Spleen (tissue), 11 donors: ENCODE measurements around the gene DNPH1. TPM values are rescaled to one million over a fixed set of nuclear protein-coding genes. Genes with fewer than 3 reads are reported as not detected.

Experiments used
- DNase-seq: peaks from one replicate; pipeline ENCODE4 v3.0.0-alpha.2; 2020
- H3K27ac ChIP-seq, 8 donors: fragments of 200-600 bp; sonication (generic) in 7 of 8; 1 replicate in 4 of 8; 2 replicates in 4 of 8; pipeline versions ENCODE4 v1.5.0 to v1.8.0; 2016 to 2021; ENCODE audit warnings: inconsistent platforms in 4 of 8, mild to moderate bottlenecking in 4 of 8, moderate library complexity in 1 of 8
- H3K27me3 ChIP-seq, 7 donors: fragments of 200-600 bp; sonication (generic) in 6 of 7; replicated peaks in 1 of 7; 1 replicate in 4 of 7; 2 replicates in 3 of 7; pipeline versions ENCODE4 v1.5.0 to v1.8.0; 2016 to 2021; ENCODE audit warnings: inconsistent platforms in 3 of 7, mild to moderate bottlenecking in 1 of 7
- H3K36me3 ChIP-seq, 6 donors: fragments of 200-600 bp; sonication (generic) in 5 of 6; 1 replicate in 4 of 6; 2 replicates in 2 of 6; pipeline versions ENCODE4 v1.5.0 to v1.8.0; 2016 to 2021; ENCODE audit warnings: inconsistent platforms in 2 of 6
- H3K4me1 ChIP-seq, 6 donors: fragments of 200-600 bp; sonication (generic) in 5 of 6; 1 replicate in 3 of 6; 2 replicates in 3 of 6; pipeline versions ENCODE4 v1.5.0 to v1.8.0; 2016 to 2021; ENCODE audit warnings: inconsistent platforms in 3 of 6
- H3K4me3 ChIP-seq, 8 donors: fragments of 200-600 bp; sonication (generic) in 7 of 8; 1 replicate in 4 of 8; 2 replicates in 4 of 8; pipeline versions ENCODE4 v1.5.0 to v1.8.0; 2016 to 2021; ENCODE audit warnings: inconsistent platforms in 4 of 8, mild to moderate bottlenecking in 4 of 8, moderate library complexity in 2 of 8
- H3K9me3 ChIP-seq, 8 donors: fragments of 200-600 bp; sonication (generic) in 7 of 8; 1 replicate in 4 of 8; 2 replicates in 4 of 8; pipeline versions ENCODE4 v1.5.0 to v1.8.0; 2016 to 2021; ENCODE audit warnings: inconsistent platforms in 4 of 8
- CTCF ChIP-seq, 11 experiments: fragments of 200-600 bp in 7 of 11; fragments of 450-650 bp in 4 of 11; sonication (generic) in 4 of 11; IDR thresholded peaks in 8 of 11; conservative IDR thresholded peaks in 3 of 11; 1 replicate in 7 of 11; 2 replicates in 4 of 11; pipeline versions ENCODE4 v1.4.0 to v1.8.0; 2016 to 2021; ENCODE audit warnings: antibody characterized with exemption in 11 of 11, inconsistent platforms in 4 of 11, mild to moderate bottlenecking in 1 of 11
- POLR2A ChIP-seq, 3 donors: fragments of 450-650 bp; IDR thresholded peaks; one replicate each; pipeline ENCODE4 v1.5.1; 2017; ENCODE audit warnings: antibody characterized with exemption in 3 of 3, mild to moderate bottlenecking in 1 of 3
- POLR2AphosphoS5 ChIP-seq, 3 donors: sonication (generic); formaldehyde crosslinking; IDR thresholded peaks; one replicate each; pipeline ENCODE4 v1.5.1; 2017; ENCODE audit warnings: antibody characterized with exemption in 3 of 3
- WGBS, 5 donors: extraction: QIAGEN DNeasy Blood & Tissue Kit in 3 of 5; methylation state at CpG; one replicate each; pipeline versions ENCODE4 v1.1.5 to v1.1.7; 2013 to 2018; 5-methylcytosine and 5-hydroxymethylcytosine counted together
- intact Hi-C: fragments of 100-400 bp; cut with DNase I; formaldehyde crosslinking; loops from one replicate; pipeline ENCODE4 v1.15.0; 2023; ENCODE audit warnings: low total_unique reads
- polyA plus RNA-seq, 3 donors: library from polyadenylated mRNA; stranded (reverse); fragments of 200-250 nt; gene quantifications; one replicate each; pipeline ENCODE4 v1.2.1, GENCODE V29; 2013
- total RNA-seq, 7 donors: library from RNA; depleted of rRNA in 3 of 7; stranded (reverse); fragments of >200 nt in 3 of 7; fragmentation: NEBNext Ultra II Directional in 4 of 7; extraction: Animal tissue kit (Norgen Biotek cat#: 25700) in 4 of 7; gene quantifications; one replicate each; pipeline versions ENCODE4 v1.1.0 to v1.2.1, GENCODE V29; 2016 to 2021
- donor health status: healthy with polysubstance abuse.
- donor health status: DM: no; HTN: no; CAD: no; lungs with moderate emphysema.
- donor health status: DM: no; HTN: no; CAD: no.
- donor health status: Bipolar disorder and iron deficiency.
- donor health status: healthy.
- donor health status: DM: no; HTN: no; CAD: no.
- donor health status: DM: yes; HTN: yes; CAD: no.

DNPH1 gene
- total and polyA plus RNA-seq, 10 donors: 33.2 to 201 (median 58.0) TPM

DNA sequence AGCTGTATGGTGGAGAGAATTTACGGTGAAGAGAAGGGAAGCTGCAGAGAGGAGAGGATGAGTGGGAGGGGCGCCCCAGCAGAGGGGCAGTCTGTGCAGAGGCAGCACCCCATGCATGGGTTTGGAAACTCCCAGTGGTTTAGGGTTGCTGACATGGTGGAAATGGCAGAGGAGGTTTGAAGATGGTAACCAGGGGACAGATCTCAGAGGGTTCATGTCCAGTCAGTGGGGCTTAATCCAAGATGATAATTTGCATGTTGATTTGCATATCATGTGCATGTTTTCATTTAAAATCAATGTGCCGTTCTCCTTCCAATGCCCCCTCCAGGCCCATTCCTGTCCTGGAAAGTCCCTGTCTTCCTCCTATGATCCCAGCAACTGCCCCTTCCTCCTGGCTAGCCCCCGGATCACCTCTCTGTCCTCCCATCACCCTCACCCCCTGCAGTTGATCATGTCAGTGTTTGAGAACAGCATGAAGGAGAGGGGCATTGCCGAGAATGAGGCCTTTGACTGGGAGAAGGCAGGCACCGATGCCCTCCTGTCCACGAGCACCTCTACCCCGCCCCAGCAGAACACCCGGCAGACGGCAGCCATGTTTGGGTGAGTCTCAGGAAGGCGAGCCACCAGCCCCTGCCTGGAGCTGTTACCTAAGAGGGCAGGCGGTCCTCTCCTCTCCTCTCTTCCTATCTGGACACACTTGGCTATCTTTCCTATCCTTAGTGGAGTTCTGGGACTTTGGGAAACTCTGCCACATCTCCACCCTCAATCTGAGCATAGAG, 28.3 kb upstream of the DNPH1 start:
- Histone ChIP-seq H3K36me3 (no peaks in the 10 kb centered on the region), H3K4me3 (no peak overlapping the region), H3K9me3 (no peaks in the 10 kb centered on the region), H3K4me1 (no peaks in the 10 kb centered on the region), H3K27ac (no peak overlapping the region), H3K27me3 (peaks cover 0 to 27% (median 0%) of the 10 kb centered on the region in 7 donors)
- 78 to 83% (median 81%) methylated on average over 9 to 12 of the region's 12 CpGs for WGBS, 5 donors
- peak; percentile 13 for DNase-seq
- TF ChIP-seq POLR2A (IDR thresholded peaks at IDR 0.05) (no peak), POLR2AphosphoS5 (IDR thresholded peaks at IDR 0.05) (no peak), CTCF (IDR thresholded peaks at IDR 0.05 in 8 of 11, conservative IDR thresholded peaks at IDR 0.05 in 3 of 11) (no peak)
- intact Hi-C loops: no loop called here

- intact Hi-C loops: no loop called here
Measured at GRCh38 chr6:43256670-43257366, 27.5 kb upstream of the DNPH1 start.

DNA sequence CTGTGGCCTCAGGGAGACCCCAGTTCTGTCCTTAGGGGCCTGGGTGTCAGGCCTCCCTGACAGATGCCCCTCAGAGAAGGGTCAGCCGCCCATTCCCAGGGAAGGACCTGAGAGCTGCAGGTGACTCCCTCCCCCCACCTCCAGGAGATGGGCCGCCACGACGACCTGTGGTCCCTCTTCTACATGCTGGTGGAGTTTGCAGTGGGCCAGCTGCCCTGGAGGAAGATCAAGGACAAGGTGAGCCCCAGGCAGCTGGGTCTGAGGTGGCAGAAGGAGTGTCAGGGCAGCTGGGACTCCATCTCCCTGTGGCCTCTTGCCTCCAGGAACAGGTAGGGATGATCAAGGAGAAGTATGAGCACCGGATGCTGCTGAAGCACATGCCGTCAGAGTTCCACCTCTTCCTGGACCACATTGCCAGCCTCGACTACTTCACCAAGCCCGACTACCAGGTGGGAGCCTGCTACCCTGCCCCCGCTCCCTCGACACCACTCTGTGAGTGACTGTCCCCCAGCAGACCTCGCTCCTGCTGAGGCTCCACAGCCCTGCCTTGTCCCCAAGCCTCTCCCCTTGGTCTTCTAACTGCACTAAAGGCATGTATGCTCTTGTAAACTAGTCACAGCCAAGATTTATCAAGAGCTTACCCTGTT, 26.2 kb upstream of the DNPH1 start:
- Histone ChIP-seq H3K27me3 (peaks cover 0 to 46% (median 7%) of the 10 kb centered on the region in 7 donors), H3K9me3 (no peaks in the 10 kb centered on the region), H3K36me3 (no peaks in the 10 kb centered on the region), H3K4me3 (no peak overlapping the region), H3K27ac (no peak overlapping the region), H3K4me1 (peaks cover 0 to 6% (median 0%) of the 10 kb centered on the region in 6 donors)
- TF ChIP-seq POLR2A (IDR thresholded peaks at IDR 0.05) (no peak), CTCF (IDR thresholded peaks at IDR 0.05 in 8 of 11, conservative IDR thresholded peaks at IDR 0.05 in 3 of 11) (no peak), POLR2AphosphoS5 (IDR thresholded peaks at IDR 0.05) (no peak)
- 66 to 84% (median 80%) methylated on average over 7 to 11 of the region's 11 CpGs for WGBS, 5 donors
- peak; percentile 58 for DNase-seq
- intact Hi-C loops: no loop called here

More at GRCh38 chr6:43256670-43257366, 27.5 kb upstream of the DNPH1 start:
- TF ChIP-seq CTCF (IDR thresholded peaks at IDR 0.05 in 8 of 11, conservative IDR thresholded peaks at IDR 0.05 in 3 of 11): no peak
- H3K4me1 ChIP-seq: no peaks in the 10 kb centered on the region
- no peaks in the 10 kb centered on the region for H3K9me3 ChIP-seq
- H3K36me3 ChIP-seq: no peaks in the 10 kb centered on the region
- DNase-seq: peak; percentile 48
- no peak overlapping the region for H3K27ac ChIP-seq
- no peak overlapping the region for H3K4me3 ChIP-seq
- H3K27me3 ChIP-seq: peaks cover 0 to 33% (median 0%) of the 10 kb centered on the region in 7 donors
- WGBS, 5 donors: 84 to 90% (median 87%) methylated on average over 6 to 9 of the region's 9 CpGs

GRCh38 chr6:43254846-43255245, 25.6 kb upstream of the DNPH1 start:
- 80 to 84% (median 82%) methylated on average over 11 of the region's 11 CpGs for WGBS, 5 donors
- DNase-seq: no peak
- no peak for TF ChIP-seq CTCF (IDR thresholded peaks at IDR 0.05 in 8 of 11, conservative IDR thresholded peaks at IDR 0.05 in 3 of 11)
- TF ChIP-seq POLR2AphosphoS5 (IDR thresholded peaks at IDR 0.05): no peak
- TF ChIP-seq POLR2A (IDR thresholded peaks at IDR 0.05): no peak
- H3K9me3 ChIP-seq: no peaks in the 10 kb centered on the region
- H3K36me3 ChIP-seq: no peaks in the 10 kb centered on the region
- H3K4me1 ChIP-seq: peaks cover 0 to 6% (median 0%) of the 10 kb centered on the region in 6 donors
- peaks cover 0 to 50% (median 7%) of the 10 kb centered on the region in 7 donors for H3K27me3 ChIP-seq
- intact Hi-C loops: no loop called here
- no peak overlapping the region for H3K4me3 ChIP-seq
- H3K27ac ChIP-seq: no peak overlapping the region
